ENCODE results near the gene TMCO4.
"Not testable (repeated sequence)": the region's sequence is repeated elsewhere in the genome, so short reads cannot be mapped to it uniquely, and the experiment has no call there.

The TMCO4 gene

GRCh38 chr1:19812875-19813642 is 13.3 kb upstream of the TMCO4 start:
- no peak for DNase-seq

GRCh38 chr1:19811206-19811851 is 11.6 kb upstream of the TMCO4 start:
- DNase-seq: peak; percentile 71

GRCh38 chr1:19809044-19809750 is 9.5 kb upstream of the TMCO4 start:
- no peak for DNase-seq

- DNase-seq: no peak
Observed at GRCh38 chr1:19808351-19808750, 8.6 kb upstream of the TMCO4 start.

GRCh38 chr1:19804831-19805251 is 5.1 kb upstream of the TMCO4 start:
- DNase-seq: no peak

GRCh38 chr1:19802269-19802668 is 2.6 kb upstream of the TMCO4 start:
- no peak for DNase-seq

- DNase-seq: peak; percentile 87
Observed at GRCh38 chr1:19800076-19800804, 524 bp upstream of the TMCO4 start.

- no peak for DNase-seq
Observed at GRCh38 chr1:19798486-19799229, 1.1 kb downstream of the TMCO4 start.

- no peak for DNase-seq
Observed at GRCh38 chr1:19797827-19798226, 1.9 kb downstream of the TMCO4 start.

- no peak for DNase-seq
Observed at GRCh38 chr1:19794583-19794982, 5.1 kb downstream of the TMCO4 start.

GRCh38 chr1:19793360-19794046 is 6.2 kb downstream of the TMCO4 start:
- no peak for DNase-seq

- DNase-seq: no peak
Observed at GRCh38 chr1:19792237-19793002, 7.3 kb downstream of the TMCO4 start.

GRCh38 chr1:19790061-19790975 is 9.4 kb downstream of the TMCO4 start:
- DNase-seq: not testable (repeated sequence)

- no peak for DNase-seq
Observed at GRCh38 chr1:19786988-19787423, 12.7 kb downstream of the TMCO4 start.

- no peak for DNase-seq
Observed at GRCh38 chr1:19785660-19786059, 14.1 kb downstream of the TMCO4 start.

- no peak for DNase-seq
Observed at GRCh38 chr1:19780267-19780877, 19.3 kb downstream of the TMCO4 start.

- no peak for DNase-seq
Observed at GRCh38 chr1:19776933-19777332, 22.8 kb downstream of the TMCO4 start.

GRCh38 chr1:19776287-19776686 is 23.4 kb downstream of the TMCO4 start:
- DNase-seq: no peak

GRCh38 chr1:19775831-19776230 is 23.9 kb downstream of the TMCO4 start:
- DNase-seq: no peak
